SU-DHL-6 (cell line): Measurements from ENCODE around the gene PDGFC.

Source experiments
- CTCF ChIP-seq: fragments of 200-600 bp; sonication (generic); IDR thresholded peaks from one replicate; pipeline ENCODE4 v1.5.1; 2017; ENCODE audit warnings: antibody characterized with exemption, mild to moderate bottlenecking, low read length, moderate library complexity; ENCODE audit not compliant: insufficient read depth, poor library complexity, severe bottlenecking
- EZH2phosphoT487 ChIP-seq: fragments of 200-600 bp; sonication (generic), shearing (Covaris generic); conservative IDR thresholded peaks from 2 replicates; pipeline ENCODE4 v1.6.1; 2018; ENCODE audit warnings: mild to moderate bottlenecking, antibody characterized with exemption, low read length, moderate library complexity, mixed read lengths

DNA sequence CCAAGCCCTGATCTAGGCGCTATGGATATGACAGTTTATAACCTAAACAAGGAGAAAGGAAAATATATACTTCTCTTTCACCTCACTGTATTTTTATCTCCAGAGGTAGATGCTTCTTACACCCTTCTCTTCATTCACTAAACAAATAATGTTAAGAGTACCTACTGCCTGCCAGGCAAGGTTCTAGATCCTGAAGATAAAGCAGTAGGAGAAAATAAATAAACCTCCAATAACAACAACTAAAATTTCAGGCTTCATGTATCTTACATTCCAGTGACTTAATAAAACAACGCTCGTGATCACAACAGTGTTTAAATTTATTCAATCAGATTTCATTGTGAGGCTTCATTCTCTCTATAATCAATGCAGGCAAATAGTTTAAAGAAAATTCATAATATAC is 20.7 kb downstream of the PDGFC start:
- TF ChIP-seq CTCF: no peak
- no peak for TF ChIP-seq EZH2phosphoT487
